ENCODE measurements around the gene IDH3G.
"Not testable (repeated sequence)": the region's sequence is repeated elsewhere in the genome, so short reads cannot be mapped to it uniquely, and the experiment has no call there.

Gene IDH3G

DNA sequence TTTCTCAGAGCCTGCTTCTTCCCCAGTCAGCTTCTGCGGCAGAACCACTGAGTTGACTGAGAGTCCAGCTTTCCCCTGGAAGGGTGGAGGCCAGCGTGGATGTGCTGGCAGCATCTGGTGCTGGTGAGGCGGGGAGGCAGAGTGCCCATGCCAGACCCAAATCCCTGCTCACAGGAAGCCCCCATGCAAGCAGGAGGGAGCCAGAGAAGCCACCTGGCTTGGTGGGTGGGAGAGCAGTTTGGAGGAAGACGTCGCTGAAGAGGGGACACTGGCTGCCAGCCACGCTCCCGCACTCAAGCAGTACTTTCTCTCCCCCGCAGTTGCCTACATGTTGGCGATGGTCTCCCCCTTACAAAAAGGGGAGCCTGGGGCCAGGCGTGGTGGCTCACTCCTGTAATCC is 30.2 kb upstream of the IDH3G start:
- no peaks in the 10 kb centered on the region for H3K9me3 ChIP-seq (ENCODE audit: low read length)
- no peak overlapping the region for H2AFZ ChIP-seq (ENCODE audit: low read depth, low read length)
- no peak overlapping the region for H3K4me3 ChIP-seq (ENCODE audit: low read length)
- peaks cover 3% of the 10 kb centered on the region for H3K4me1 ChIP-seq (ENCODE audit: insufficient read depth, low read length)
- H3K36me3 ChIP-seq (ENCODE audit: insufficient read depth, low read length), result no peaks in the 10 kb centered on the region
- peaks cover 15% of the 10 kb centered on the region for H3K27me3 ChIP-seq (ENCODE audit: insufficient read depth, low read length)

DNA sequence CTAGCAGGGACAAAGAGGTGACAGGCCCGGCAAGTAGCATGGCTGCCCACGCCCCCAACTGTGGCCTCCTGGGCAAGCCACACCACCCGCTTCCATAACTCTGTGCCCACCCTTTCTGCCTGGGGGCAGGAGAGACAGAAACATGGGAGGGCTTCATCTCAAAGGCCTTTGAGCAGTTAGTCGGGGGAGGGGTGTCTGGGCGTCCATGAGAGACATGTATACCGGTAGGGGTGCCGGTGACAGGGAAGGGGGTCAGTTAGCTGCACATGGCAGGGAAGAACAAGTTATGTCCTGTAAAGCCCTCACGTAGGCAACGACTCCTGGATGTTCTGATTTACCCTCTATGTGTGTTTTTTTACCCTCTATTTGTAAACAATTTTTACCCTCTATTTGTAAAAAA is 26.9 kb upstream of the IDH3G start:
- Histone ChIP-seq H3K4me1 (ENCODE audit: insufficient read depth, low read length) (peaks cover 5% of the 10 kb centered on the region), H3K4me3 (ENCODE audit: low read length) (no peak overlapping the region), H2AFZ (ENCODE audit: low read depth, low read length) (no peak overlapping the region), H3K36me3 (ENCODE audit: insufficient read depth, low read length) (no peaks in the 10 kb centered on the region), H3K9me3 (ENCODE audit: low read length) (no peaks in the 10 kb centered on the region), H3K27me3 (ENCODE audit: insufficient read depth, low read length) (peaks cover 9% of the 10 kb centered on the region)

DNA sequence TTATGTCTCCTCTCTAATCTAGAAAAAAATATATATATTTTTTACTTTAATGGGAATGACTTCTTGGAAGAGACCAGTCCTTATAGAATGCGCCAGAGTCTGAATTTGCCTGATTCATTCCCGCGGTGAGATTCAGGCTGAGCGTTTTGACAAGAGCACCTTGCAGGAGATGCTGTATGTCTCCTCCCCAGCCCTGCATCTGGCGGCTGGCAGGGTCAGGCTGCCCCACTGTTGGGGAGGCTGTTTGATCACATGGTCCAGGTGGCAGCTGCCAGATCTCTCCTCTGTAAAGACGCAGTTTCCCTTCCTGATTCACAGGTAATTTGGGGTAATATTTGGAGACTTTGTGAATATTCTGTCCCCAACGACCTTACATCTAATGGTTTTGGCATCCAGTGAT is 26.4 kb upstream of the IDH3G start:
- peaks cover 5% of the 10 kb centered on the region for H3K4me1 ChIP-seq (ENCODE audit: insufficient read depth, low read length)
- no peaks in the 10 kb centered on the region for H3K9me3 ChIP-seq (ENCODE audit: low read length)
- H2AFZ ChIP-seq (ENCODE audit: low read depth, low read length), result no peak overlapping the region
- no peaks in the 10 kb centered on the region for H3K36me3 ChIP-seq (ENCODE audit: insufficient read depth, low read length)
- no peak overlapping the region for H3K4me3 ChIP-seq (ENCODE audit: low read length)
- peaks cover 9% of the 10 kb centered on the region for H3K27me3 ChIP-seq (ENCODE audit: insufficient read depth, low read length)

DNA sequence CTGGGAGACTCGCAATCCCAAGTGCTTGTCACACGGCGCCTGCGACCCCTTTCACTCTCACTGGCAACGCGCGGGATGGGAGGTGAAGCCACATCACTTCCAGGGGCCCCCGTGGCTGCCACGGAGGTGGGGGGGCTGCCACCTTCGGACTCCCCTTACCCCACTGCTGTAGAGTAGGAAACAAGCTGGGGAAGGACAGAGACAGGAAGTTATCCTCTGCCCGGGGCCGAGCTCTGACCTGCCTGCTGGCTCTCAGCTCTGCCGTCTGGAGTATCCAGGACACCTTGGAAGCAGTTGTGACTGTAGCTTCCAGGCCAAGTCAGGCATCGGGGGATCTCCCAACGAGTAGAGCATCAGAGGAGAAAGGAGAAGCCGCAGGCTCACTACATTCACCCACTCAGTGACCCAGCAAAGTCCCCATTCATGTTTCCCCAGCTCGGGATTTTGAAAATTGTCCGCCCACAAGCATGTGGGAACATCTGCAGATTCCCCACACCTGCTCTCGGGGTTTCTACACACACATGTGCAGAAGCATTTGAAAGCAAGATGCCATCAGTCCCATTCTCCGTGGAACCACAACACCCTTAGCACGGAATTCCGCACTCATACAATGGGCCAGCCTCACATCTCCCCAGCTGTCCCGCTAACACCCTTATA is 25.3 kb upstream of the IDH3G start:
- Histone ChIP-seq H3K4me3 (ENCODE audit: low read length) (no peak overlapping the region), H3K9me3 (ENCODE audit: low read length) (no peaks in the 10 kb centered on the region), H3K36me3 (ENCODE audit: insufficient read depth, low read length) (no peaks in the 10 kb centered on the region), H3K4me1 (ENCODE audit: insufficient read depth, low read length) (peaks cover 5% of the 10 kb centered on the region), H3K27me3 (ENCODE audit: insufficient read depth, low read length) (peaks cover 4% of the 10 kb centered on the region), H2AFZ (ENCODE audit: low read depth, low read length) (no peak overlapping the region)

DNA sequence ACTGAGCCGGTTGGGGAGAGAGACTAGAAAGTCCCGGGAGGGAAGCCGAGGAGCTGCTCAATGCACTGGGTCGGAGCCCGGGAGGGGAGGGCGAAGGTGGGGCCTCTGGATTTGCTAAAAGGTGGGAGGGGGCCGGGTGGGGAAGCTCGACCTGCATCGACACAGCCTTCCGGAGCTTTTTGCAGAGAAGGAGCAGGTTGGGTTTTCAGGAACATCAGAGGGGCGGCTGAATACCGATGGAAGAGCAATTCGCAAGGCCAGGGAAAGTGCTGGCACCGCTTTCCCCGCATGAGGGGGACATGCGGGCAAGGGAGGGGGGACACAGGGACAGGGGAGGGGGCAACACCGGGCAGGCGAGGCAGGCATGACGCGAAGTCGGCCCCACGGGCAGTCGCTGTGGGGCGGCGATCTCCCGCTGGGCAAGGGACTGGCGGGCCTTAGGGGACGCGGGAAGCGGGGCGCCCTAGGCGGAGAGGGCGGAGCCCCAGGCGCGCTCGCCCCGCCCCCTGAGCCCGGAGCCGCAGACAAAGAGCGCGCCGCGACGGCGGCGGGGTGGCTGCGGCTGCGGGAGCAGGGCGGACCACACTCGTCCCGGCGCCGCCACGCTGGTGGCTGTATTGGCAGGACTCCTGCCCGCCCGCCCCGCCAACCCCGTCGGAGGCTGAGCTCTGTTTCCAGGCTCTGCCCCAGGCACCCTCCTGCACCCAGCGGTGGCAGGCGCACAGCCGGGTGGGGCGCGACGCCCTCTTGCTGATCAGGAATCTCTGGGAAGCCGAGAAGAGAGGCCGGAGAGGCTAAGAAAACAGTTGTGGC is 24.6 kb upstream of the IDH3G start:
- peaks cover 5% of the 10 kb centered on the region for H3K4me1 ChIP-seq (ENCODE audit: insufficient read depth, low read length)
- H2AFZ ChIP-seq (ENCODE audit: low read depth, low read length), result no peak overlapping the region
- H3K4me3 ChIP-seq (ENCODE audit: low read length), result no peak overlapping the region
- no peaks in the 10 kb centered on the region for H3K9me3 ChIP-seq (ENCODE audit: low read length)
- H3K36me3 ChIP-seq (ENCODE audit: insufficient read depth, low read length), result no peaks in the 10 kb centered on the region
- H3K27me3 ChIP-seq (ENCODE audit: insufficient read depth, low read length), result peaks cover 4% of the 10 kb centered on the region

DNA sequence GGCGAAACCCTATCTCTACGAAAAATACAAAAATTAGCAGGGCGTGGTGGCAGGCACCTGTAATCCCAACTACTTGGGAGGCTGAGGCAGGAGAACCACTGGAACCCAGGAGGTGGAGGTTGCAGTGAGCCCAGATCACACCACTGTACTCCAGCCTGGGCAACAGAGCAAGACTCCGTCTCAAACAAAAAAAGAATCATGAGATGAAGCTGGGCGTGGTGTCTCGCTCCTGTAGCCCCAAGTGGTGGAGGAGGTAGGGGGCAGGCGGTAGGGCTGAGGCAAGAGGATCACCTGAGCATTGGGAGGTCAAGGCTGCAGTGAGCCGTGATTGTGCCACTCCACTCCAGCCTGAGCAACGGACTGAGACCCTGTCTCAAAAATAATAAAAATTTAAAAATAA is 23.9 kb upstream of the IDH3G start:
- H3K36me3 ChIP-seq (ENCODE audit: insufficient read depth, low read length); H3K27me3 ChIP-seq (ENCODE audit: insufficient read depth, low read length); H3K4me3 ChIP-seq (ENCODE audit: low read length); H2AFZ ChIP-seq (ENCODE audit: low read depth, low read length); H3K4me1 ChIP-seq (ENCODE audit: insufficient read depth, low read length); H3K9me3 ChIP-seq (ENCODE audit: low read length): not testable (repeated sequence)

DNA sequence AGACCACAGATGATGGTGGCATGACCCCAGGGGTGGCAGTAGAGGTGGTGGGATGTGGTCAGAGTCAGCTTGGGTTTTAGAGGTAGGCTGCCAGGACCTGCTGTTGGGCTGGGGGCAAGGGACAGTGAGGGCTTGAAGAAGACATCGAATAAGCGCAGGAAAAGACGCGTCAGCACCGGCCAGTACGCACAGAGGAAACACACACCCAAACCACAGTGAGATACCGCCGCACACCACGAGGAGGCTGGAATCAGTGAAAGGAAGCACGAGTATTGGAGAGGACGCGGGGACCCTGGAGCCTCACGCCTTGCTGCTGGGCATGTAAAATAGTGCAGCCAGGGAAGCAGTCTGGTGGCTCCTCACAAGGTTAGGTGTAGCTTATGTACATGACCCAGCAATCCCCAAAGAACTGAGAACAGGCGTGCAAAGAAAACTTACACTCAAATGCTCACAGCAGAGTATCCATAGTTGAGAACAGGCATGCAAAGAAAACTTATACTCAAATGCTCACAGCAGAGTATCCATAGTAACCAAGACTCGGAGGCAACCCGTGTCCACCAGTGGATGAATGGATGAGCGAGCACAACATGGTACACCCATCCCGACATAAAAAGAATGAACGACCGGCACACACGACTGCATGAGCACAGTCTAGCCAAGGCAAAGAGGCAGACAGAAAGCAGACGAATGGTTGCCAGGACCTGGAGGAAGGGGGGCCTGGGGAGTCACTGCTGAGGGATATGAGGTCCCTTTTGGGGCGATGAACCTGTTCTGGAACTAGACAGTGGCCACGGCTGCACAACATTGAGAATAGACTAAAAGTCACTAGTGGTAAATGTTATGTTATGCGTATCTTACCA is 22.9 kb upstream of the IDH3G start:
- H3K4me3 ChIP-seq (ENCODE audit: low read length), result no peak overlapping the region
- peaks cover 12% of the 10 kb centered on the region for H3K4me1 ChIP-seq (ENCODE audit: insufficient read depth, low read length)
- H3K9me3 ChIP-seq (ENCODE audit: low read length), result peaks cover 2% of the 10 kb centered on the region
- H3K36me3 ChIP-seq (ENCODE audit: insufficient read depth, low read length), result no peaks in the 10 kb centered on the region
- H2AFZ ChIP-seq (ENCODE audit: low read depth, low read length), result no peak overlapping the region
- no peaks in the 10 kb centered on the region for H3K27me3 ChIP-seq (ENCODE audit: insufficient read depth, low read length)

DNA sequence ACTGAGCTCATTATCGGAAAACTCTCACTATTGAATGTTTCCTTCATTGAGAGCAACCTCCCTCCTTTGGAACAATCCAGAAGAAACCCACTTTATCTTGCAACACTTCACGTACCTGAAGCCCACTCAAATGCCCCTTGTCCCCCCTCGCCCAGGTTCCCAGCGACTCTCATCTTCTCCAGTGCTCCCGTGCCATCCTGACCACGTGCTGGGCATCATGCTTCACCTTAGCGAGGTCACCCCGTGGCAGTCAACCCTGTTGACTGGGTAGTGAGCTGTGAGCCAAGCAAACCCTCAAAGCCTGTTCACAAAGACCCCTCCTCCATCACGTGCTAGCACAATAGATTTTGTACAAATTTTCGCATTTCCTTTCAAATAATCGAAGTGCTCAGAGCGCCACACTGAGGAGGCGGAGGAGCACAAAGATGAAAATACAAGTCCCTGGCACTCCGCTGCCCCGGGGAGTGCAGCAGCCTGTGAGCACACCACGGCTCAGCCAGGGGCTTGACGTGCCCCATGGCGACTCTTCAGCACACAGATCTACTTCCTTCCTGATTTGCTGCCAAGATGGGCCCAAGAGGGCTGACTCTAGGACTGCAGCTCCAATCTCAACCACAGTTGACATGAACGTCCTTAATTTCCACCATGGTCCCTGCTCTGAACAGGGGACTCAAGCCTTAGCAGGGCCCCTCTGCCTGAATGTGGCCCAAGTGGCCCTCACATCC is 20.6 kb upstream of the IDH3G start:
- H3K27me3 ChIP-seq (ENCODE audit: insufficient read depth, low read length), result no peaks in the 10 kb centered on the region
- H3K9me3 ChIP-seq (ENCODE audit: low read length), result peaks cover 2% of the 10 kb centered on the region
- no peaks in the 10 kb centered on the region for H3K36me3 ChIP-seq (ENCODE audit: insufficient read depth, low read length)
- no peak overlapping the region for H2AFZ ChIP-seq (ENCODE audit: low read depth, low read length)
- peaks cover 12% of the 10 kb centered on the region for H3K4me1 ChIP-seq (ENCODE audit: insufficient read depth, low read length)
- H3K4me3 ChIP-seq (ENCODE audit: low read length), result no peak overlapping the region

DNA sequence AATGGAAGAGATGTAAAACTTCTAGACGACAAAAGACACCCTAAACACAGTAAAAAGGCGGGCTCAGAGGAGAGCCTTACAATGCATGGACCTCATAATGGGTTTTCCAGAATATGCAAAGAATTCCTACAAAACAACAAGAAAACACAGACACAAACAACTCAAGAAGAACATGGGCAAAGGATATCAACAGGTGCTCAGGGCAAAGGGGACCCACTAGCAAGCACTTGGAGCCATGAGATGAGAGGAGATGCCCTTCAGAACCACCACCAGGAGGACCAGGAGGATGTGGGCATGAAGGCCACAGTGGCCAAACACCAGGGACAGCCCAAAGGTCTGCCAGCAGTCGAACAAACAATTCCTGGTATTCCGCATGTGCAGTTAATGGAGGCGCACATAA is 19.0 kb upstream of the IDH3G start:
- H3K36me3 ChIP-seq (ENCODE audit: insufficient read depth, low read length), result peaks cover 4% of the 10 kb centered on the region
- H3K4me1 ChIP-seq (ENCODE audit: insufficient read depth, low read length), result peaks cover 12% of the 10 kb centered on the region
- peaks cover 4% of the 10 kb centered on the region for H3K9me3 ChIP-seq (ENCODE audit: low read length)
- H3K4me3 ChIP-seq (ENCODE audit: low read length), result no peak overlapping the region
- H3K27me3 ChIP-seq (ENCODE audit: insufficient read depth, low read length), result no peaks in the 10 kb centered on the region
- H2AFZ ChIP-seq (ENCODE audit: low read depth, low read length), result no peak overlapping the region

DNA sequence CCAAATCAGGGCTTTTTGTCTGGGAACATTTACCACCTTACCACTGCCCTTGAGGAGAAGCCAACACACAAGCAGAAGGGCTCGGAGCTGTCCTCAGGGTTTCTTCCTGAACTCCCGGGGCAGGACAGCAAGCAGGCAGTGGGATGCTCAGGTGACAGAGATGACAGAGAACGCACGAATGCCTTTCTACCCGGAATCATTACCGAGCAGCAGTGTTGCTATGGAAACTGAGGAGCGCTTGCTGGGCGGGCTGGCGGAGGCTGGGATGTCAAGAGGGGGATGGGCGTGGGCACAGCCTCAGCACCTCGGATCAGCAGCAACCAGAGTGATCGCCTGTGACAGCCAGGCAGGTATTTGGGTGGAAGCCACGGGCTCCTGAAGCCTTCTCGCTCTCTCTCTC is 18.0 kb upstream of the IDH3G start:
- Histone ChIP-seq H3K4me1 (ENCODE audit: insufficient read depth, low read length) (peaks cover 9% of the 10 kb centered on the region), H3K27me3 (ENCODE audit: insufficient read depth, low read length) (no peaks in the 10 kb centered on the region), H3K4me3 (ENCODE audit: low read length) (no peak overlapping the region)

DNA sequence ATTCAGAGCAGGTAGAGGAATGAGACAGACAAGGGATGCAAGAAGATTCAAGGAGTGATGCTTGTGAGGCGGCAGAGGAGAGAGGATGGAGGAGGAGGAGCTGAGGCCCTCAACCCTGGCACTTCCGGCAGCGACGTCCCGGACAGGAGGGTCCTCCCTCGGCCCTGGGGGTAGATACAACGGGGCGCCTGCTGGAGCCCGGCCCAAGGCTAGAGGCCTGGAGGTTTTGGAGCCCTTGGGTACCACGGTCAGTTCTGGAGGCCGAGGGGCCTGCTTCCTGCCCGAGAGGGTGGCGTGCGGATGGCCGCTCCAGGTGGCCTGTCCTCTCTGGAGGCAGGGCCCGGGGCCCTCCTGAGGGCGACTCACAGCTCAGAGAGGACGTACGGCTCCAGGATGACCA is 13.8 kb upstream of the IDH3G start:
- peaks cover 4% of the 10 kb centered on the region for H3K9me3 ChIP-seq (ENCODE audit: low read length)
- peaks cover 7% of the 10 kb centered on the region for H3K4me1 ChIP-seq (ENCODE audit: insufficient read depth, low read length)
- H3K4me3 ChIP-seq (ENCODE audit: low read length), result no peak overlapping the region
- no peak overlapping the region for H2AFZ ChIP-seq (ENCODE audit: low read depth, low read length)
- H3K36me3 ChIP-seq (ENCODE audit: insufficient read depth, low read length), result peaks cover 7% of the 10 kb centered on the region
- no peaks in the 10 kb centered on the region for H3K27me3 ChIP-seq (ENCODE audit: insufficient read depth, low read length)

More for the DNA sequence above, 18.0 kb upstream of the IDH3G start:
- no peak overlapping the region for H2AFZ ChIP-seq (ENCODE audit: low read depth, low read length)
- H3K9me3 ChIP-seq (ENCODE audit: low read length), result peaks cover 4% of the 10 kb centered on the region
- H3K36me3 ChIP-seq (ENCODE audit: insufficient read depth, low read length), result peaks cover 4% of the 10 kb centered on the region

DNA sequence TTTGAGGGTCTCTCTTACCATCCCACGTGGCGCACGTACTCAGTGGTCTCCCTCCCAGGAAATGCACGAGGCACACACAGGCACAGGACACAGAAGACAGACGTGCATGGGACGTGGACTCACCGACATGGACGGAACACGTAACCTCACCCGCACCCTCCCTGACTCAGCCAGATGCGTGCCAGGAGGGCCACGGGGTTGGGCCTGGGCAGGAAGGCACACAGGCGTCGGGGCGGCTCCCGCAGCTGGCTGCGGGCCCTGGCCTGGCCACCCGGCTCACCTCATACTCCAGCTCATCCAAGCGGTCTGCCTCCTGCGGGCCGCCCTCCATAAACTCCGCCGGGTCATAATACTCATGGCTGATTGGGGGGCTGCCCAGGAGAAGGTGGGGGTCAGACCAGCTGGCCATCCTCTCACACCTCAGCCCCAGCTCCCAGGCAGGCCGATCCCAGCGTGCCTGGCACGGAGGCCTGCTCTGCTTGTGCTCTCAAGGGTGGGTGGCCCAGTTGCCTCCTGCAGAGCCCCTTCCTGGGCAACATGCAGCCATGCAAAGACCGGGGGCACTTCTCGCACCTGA is 12.9 kb upstream of the IDH3G start:
- no peaks in the 10 kb centered on the region for H3K27me3 ChIP-seq (ENCODE audit: insufficient read depth, low read length)
- H3K36me3 ChIP-seq (ENCODE audit: insufficient read depth, low read length), result peaks cover 7% of the 10 kb centered on the region
- peaks cover 4% of the 10 kb centered on the region for H3K9me3 ChIP-seq (ENCODE audit: low read length)
- no peak overlapping the region for H2AFZ ChIP-seq (ENCODE audit: low read depth, low read length)
- no peak overlapping the region for H3K4me3 ChIP-seq (ENCODE audit: low read length)
- peaks cover 3% of the 10 kb centered on the region for H3K4me1 ChIP-seq (ENCODE audit: insufficient read depth, low read length)
